K562 treated with DMSO at 1 percent for 12 hours (cell line): ENCODE results near the gene EEFSEC. TPM values are rescaled to one million over a fixed set of nuclear protein-coding genes. Genes with fewer than 3 reads are reported as not detected.

Experiments used
- total RNA-seq: library from RNA; unstranded; fragments of 300-600 nt; gene quantifications from 2 replicates; pipeline ENCODE4 v1.2.3, GENCODE V29; 2022; ENCODE audit not compliant: insufficient read depth

EEFSEC gene
- total RNA-seq, result 27.2 and 30.1 TPM in 2 replicates

GRCh38 chr3:128153156-128154041, at the start of gene EEFSEC:
EEFSEC (plus strand) TSS chr3:128153481; CDS start chr3:128153508, 27 bp downstream.

GRCh38 chr3:128123538-128124368, 29.5 kb upstream of the EEFSEC start, which contains the start of gene RUVBL1:
RUVBL1 (minus strand) TSS chr3:128123812; CDS start chr3:128123724, 88 bp downstream.

Other genes starting within 250 kb of the EEFSEC start
- gene KBTBD12, start 238.2 kb upstream of the EEFSEC start, total RNA-seq, result not detected in 2 replicates
- gene SEC61A1, start 101.0 kb upstream of the EEFSEC start, total RNA-seq, result 91.2 and 151 TPM in 2 replicates
- gene RUVBL1, start 29.7 kb upstream of the EEFSEC start, total RNA-seq, result 31.4 and 42.9 TPM in 2 replicates